CD4-positive, alpha-beta T cell treated with Interleukin-1 beta for 1 hour (primary cell): ENCODE results near the gene MYH4.

Experiments used
- DNase-seq, 2 donors: peaks; one replicate each; pipeline ENCODE4 v3.0.0-alpha.2; 2020 to 2022

MYH4 gene

DNA sequence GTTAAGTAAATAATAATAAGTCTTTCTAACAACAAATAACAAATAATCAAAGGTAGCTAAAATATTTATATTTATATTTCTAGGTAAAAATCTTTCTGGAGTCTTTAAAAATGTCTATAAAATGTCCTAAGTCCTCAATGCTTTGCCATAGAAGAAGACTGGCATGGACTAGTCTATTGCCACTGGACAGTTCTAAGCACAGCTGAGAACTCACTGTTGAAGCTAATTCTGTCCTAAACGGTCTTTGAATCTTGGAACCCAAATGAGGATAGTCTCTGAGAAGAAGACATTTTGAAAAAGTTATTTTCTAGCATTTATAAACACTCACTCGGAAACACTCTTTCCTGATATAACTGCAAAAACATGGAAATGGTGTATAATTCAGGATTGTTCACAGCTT lies 48.1 kb downstream of the MYH4 start:
- no peak for DNase-seq

- no peak for DNase-seq
Observed at GRCh38 chr17:10420811-10421210, 48.5 kb downstream of the MYH4 start.

DNA sequence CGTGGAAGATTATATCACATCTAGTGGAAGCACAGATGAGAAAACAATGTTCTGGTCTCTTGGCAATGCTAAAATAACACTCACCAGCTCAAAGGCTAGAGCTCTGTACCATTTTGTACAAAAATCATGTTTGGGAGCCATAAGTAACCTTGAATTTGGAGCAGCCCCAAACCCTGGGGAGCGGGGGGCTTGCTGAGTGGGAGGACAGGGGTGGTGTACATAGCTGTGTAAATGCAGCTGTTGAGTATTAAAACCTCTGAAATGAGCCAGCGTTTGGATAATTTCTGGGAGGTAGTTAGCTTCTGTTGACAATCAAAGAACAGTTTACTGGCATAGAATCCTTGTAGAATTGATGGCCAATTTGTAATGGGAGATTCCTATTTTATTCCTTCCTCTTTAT lies 51.9 kb downstream of the MYH4 start:
- DNase-seq = no peak

DNA sequence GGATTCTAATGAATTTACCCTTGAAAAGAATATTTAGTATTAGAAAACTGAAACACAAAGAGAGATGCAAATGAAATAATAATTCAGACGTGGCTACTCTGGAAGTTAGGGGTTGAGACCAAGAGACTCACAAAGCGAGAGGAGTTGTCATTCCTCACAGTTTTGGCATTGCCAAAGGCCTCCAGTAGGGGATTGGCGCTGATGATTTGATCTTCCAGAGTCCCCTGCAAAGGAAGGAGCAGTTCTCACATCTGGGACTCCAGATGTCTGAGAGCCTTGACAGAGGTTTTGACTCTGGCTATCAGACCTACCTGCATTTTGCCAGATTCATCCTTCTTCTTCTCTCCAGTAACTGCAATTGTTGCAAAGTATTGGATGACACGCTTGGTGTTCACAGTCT lies 54.2 kb downstream of the MYH4 start:
- DNase-seq = no peak

DNA sequence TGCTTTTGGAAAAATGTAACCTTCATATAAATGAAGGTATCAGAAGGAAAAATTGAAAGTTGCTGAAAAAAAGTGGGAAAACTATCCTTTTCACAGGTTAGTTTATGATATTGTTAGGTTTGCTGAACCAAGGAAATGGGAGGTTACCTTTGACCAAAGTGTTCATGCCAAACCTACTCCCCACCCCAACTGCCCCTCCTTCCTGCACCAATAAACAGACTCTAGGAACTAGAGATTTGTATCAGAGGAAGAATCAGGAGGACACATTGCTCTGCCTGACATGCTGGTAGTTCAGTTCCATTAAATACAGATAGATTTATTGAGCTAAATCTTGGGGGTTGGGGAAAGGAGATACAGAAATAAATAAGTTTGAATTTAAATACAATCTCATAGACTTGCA lies 65.8 kb downstream of the MYH4 start:
- no peak for DNase-seq

DNA sequence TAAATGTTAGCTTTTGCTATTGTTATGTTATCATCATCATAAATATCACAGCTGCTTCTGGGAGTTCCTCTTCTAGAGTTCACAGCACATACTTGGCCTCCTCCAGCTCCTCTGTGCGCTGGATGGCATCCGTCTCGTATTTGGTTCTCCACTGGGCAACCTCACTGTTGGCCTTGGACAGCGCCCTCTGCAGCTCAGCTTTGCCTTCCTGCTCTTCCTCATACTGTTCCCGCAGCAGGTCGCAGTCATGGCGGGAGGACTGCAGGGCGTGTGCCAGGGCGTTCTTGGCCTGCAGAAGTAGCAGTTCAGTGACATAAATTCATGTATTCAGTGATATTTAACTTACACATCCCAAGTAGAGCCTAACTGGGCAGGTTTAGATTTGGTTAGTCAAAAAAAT lies 71.0 kb downstream of the MYH4 start:
- no peak for DNase-seq

GRCh38 chr17:10396524-10397163 lies 72.7 kb downstream of the MYH4 start:
- no peak for DNase-seq

- no peak for DNase-seq
Observed at GRCh38 chr17:10394201-10394887, 75.0 kb downstream of the MYH4 start.
